Activated CD8-positive, alpha-beta memory T cell treated with anti-CD3 and anti-CD28 coated beads, Interleukin-2, amount 10 ng/mL, durations not matched to agents 7 days and 5 days (primary cell): Measurements from ENCODE around the gene SAMD11. TPM values are rescaled to one million over a fixed set of nuclear protein-coding genes. Genes with fewer than 3 reads are reported as not detected.

Experiments used
- ATAC-seq: fragments of 150-1000 bp; cut with Tn5 transposase; one replicate; pipeline ENCODE4 v1.10.0; 2021; ENCODE audit warnings: moderate library complexity
- CTCF ChIA-PET: fragments of 350-600 bp; sonication (Branson Sonifier 250); formaldehyde crosslinking; loops from one replicate; lab custom pipeline; 2021; ENCODE audit warnings: antibody characterized with exemption; lab: Charles Lee
- DNase-seq: peaks from one replicate; pipeline ENCODE4 v3.0.0-alpha.2; 2020
- H3K27ac Mint-ChIP-seq: one replicate; pipeline ENCODE4 v1.8.0; 2021; ENCODE audit warnings: mild to moderate bottlenecking, mixed read lengths
- H3K27me3 Mint-ChIP-seq: one replicate; pipeline ENCODE4 v1.8.0; 2021; ENCODE audit warnings: mixed read lengths
- H3K36me3 Mint-ChIP-seq: one replicate; pipeline ENCODE4 v1.8.0; 2021; ENCODE audit warnings: mild to moderate bottlenecking, mixed read lengths
- H3K4me1 Mint-ChIP-seq: one replicate; pipeline ENCODE4 v1.8.0; 2021; ENCODE audit warnings: mixed read lengths
- H3K4me3 Mint-ChIP-seq: one replicate; pipeline ENCODE4 v1.8.0; 2021; ENCODE audit warnings: mild to moderate bottlenecking, moderate library complexity, mixed read lengths
- H3K9me3 Mint-ChIP-seq: one replicate; pipeline ENCODE4 v1.8.0; 2022; ENCODE audit warnings: low read depth, mixed read lengths
- total RNA-seq, 2 experiments: library from RNA; stranded (reverse); gene quantifications; one replicate each; pipeline ENCODE4 v1.2.3, GENCODE V29; 2021

SAMD11 gene
- total RNA-seq, 2 experiments from 2014 or later = 0.61 TPM; not detected in 1

- H3K4me3 Mint-ChIP-seq = no peak overlapping the region
Measured at GRCh38 chr1:953524-954320, 30.0 kb downstream of the SAMD11 start.

GRCh38 chr1:954927-955326 is 31.2 kb downstream of the SAMD11 start:
- no peaks in the 10 kb centered on the region for H3K9me3 Mint-ChIP-seq
- DNase-seq = no peak
- ATAC-seq = no peak
- H3K4me3 Mint-ChIP-seq = no peak overlapping the region
- no peaks in the 10 kb centered on the region for H3K27me3 Mint-ChIP-seq
- CTCF ChIA-PET = no interaction called here
- H3K27ac Mint-ChIP-seq = no peak overlapping the region
- peaks cover 26% of the 10 kb centered on the region for H3K36me3 Mint-ChIP-seq
- peaks cover 11% of the 10 kb centered on the region for H3K4me1 Mint-ChIP-seq

More at GRCh38 chr1:953524-954320, 30.0 kb downstream of the SAMD11 start:
- no peaks in the 10 kb centered on the region for H3K9me3 Mint-ChIP-seq
- peaks cover 32% of the 10 kb centered on the region for H3K36me3 Mint-ChIP-seq
- no peak for ATAC-seq
- CTCF ChIA-PET = interaction anchor here (0.6 kb wide), 1 partner anchor 49 kb away, joined by 3 read pairs; no protein-coding TSS in a partner anchor
- no peak overlapping the region for H3K27ac Mint-ChIP-seq
- H3K4me1 Mint-ChIP-seq = peaks cover 9% of the 10 kb centered on the region
- no peaks in the 10 kb centered on the region for H3K27me3 Mint-ChIP-seq
- DNase-seq = no peak

- H3K4me1 Mint-ChIP-seq = peaks cover 11% of the 10 kb centered on the region
- no peak for DNase-seq
- H3K27ac Mint-ChIP-seq = no peak overlapping the region
- ATAC-seq = no peak
- H3K36me3 Mint-ChIP-seq = peaks cover 22% of the 10 kb centered on the region
- CTCF ChIA-PET = no interaction called here
- H3K4me3 Mint-ChIP-seq = no peak overlapping the region
- H3K9me3 Mint-ChIP-seq = no peaks in the 10 kb centered on the region
- H3K27me3 Mint-ChIP-seq = no peaks in the 10 kb centered on the region
Measured at GRCh38 chr1:955474-955873, 31.8 kb downstream of the SAMD11 start.

- CTCF ChIA-PET = no interaction called here
- H3K27me3 Mint-ChIP-seq = no peaks in the 10 kb centered on the region
Measured at GRCh38 chr1:956636-957035, 32.9 kb downstream of the SAMD11 start.

GRCh38 chr1:958823-959730 is 35.4 kb downstream of the SAMD11 start, which contains the start of gene NOC2L:
TSS of gene NOC2L (minus strand) at chr1:959256. CDS start at chr1:959240, 16 bp downstream.
- CTCF ChIA-PET = interaction anchor here (1.4 to 1.9 kb wide), 5 partner anchors 16 to 55 kb away, joined by 3 to 11 read pairs (median 6); no protein-coding TSS in a partner anchor
- Mint-ChIP-seq H3K4me1 (peaks cover 16% of the 10 kb centered on the region), H3K9me3 (no peaks in the 10 kb centered on the region), H3K36me3 (peaks cover 12% of the 10 kb centered on the region), H3K4me3 (peak within 1 kb of the TSS; percentile 81), H3K27ac (peak within 1 kb of the TSS; percentile 67), H3K27me3 (no peaks in the 10 kb centered on the region)
- ATAC-seq = peak; percentile 80
- DNase-seq = peak; percentile 95

More at GRCh38 chr1:956636-957035, 32.9 kb downstream of the SAMD11 start:
- H3K4me3 Mint-ChIP-seq = no peak overlapping the region
- no peak for ATAC-seq
- peaks cover 14% of the 10 kb centered on the region for H3K4me1 Mint-ChIP-seq
- H3K36me3 Mint-ChIP-seq = peaks cover 15% of the 10 kb centered on the region
- no peaks in the 10 kb centered on the region for H3K9me3 Mint-ChIP-seq
- H3K27ac Mint-ChIP-seq = no peak overlapping the region
- no peak for DNase-seq

GRCh38 chr1:959731-960362 is 36.1 kb downstream of the SAMD11 start:
- Mint-ChIP-seq H3K27ac (peak overlapping the region; percentile 56), H3K27me3 (no peaks in the 10 kb centered on the region), H3K9me3 (no peaks in the 10 kb centered on the region), H3K36me3 (peaks cover 9% of the 10 kb centered on the region), H3K4me3 (peak overlapping the region; percentile 81), H3K4me1 (peaks cover 16% of the 10 kb centered on the region)
- CTCF ChIA-PET = interaction anchor here (1.4 to 1.9 kb wide), 5 partner anchors 17 to 55 kb away, joined by 3 to 11 read pairs (median 6); no protein-coding TSS in a partner anchor
- DNase-seq (no peak), ATAC-seq (peak; percentile 13)

GRCh38 chr1:960363-961131 is 36.8 kb downstream of the SAMD11 start, which contains the start of gene KLHL17:
TSS of gene KLHL17 (plus strand) at chr1:960584. CDS start at chr1:960694, 110 bp downstream.
- peak; percentile 87 for DNase-seq
- ATAC-seq = peak; percentile 69
- H3K4me3 Mint-ChIP-seq = peak within 1 kb of the TSS; percentile 81

GRCh38 chr1:961132-961669 is 37.5 kb downstream of the SAMD11 start:
- Mint-ChIP-seq H3K9me3 (no peaks in the 10 kb centered on the region), H3K27me3 (no peaks in the 10 kb centered on the region), H3K27ac (no peak overlapping the region), H3K36me3 (peaks cover 4% of the 10 kb centered on the region), H3K4me3 (peak overlapping the region; percentile 41), H3K4me1 (peaks cover 24% of the 10 kb centered on the region)
- CTCF ChIA-PET = no interaction called here
- DNase-seq = no peak
- ATAC-seq = no peak

More at GRCh38 chr1:960363-961131, 36.8 kb downstream of the SAMD11 start, which contains the start of gene KLHL17:
- Mint-ChIP-seq H3K9me3 (no peaks in the 10 kb centered on the region), H3K27me3 (no peaks in the 10 kb centered on the region), H3K27ac (peak within 1 kb of the TSS; percentile 56), H3K4me1 (peaks cover 18% of the 10 kb centered on the region), H3K36me3 (peaks cover 4% of the 10 kb centered on the region)
- CTCF ChIA-PET = no interaction called here

GRCh38 chr1:962381-963300 is 38.9 kb downstream of the SAMD11 start:
- Mint-ChIP-seq H3K36me3 (peaks cover 2% of the 10 kb centered on the region), H3K4me1 (peaks cover 27% of the 10 kb centered on the region), H3K4me3 (peak overlapping the region; percentile 30), H3K27me3 (no peaks in the 10 kb centered on the region), H3K9me3 (no peaks in the 10 kb centered on the region), H3K27ac (no peak overlapping the region)
- no peak for DNase-seq
- CTCF ChIA-PET = no interaction called here
- ATAC-seq = no peak

- peaks cover 25% of the 10 kb centered on the region for H3K4me1 Mint-ChIP-seq
- ATAC-seq (no peak), DNase-seq (no peak)
- H3K4me3 Mint-ChIP-seq = no peak overlapping the region
- H3K9me3 Mint-ChIP-seq = no peaks in the 10 kb centered on the region
- H3K27me3 Mint-ChIP-seq = peaks cover 1% of the 10 kb centered on the region
- peaks cover 1% of the 10 kb centered on the region for H3K36me3 Mint-ChIP-seq
- CTCF ChIA-PET = interaction anchor here (1.6 kb wide), 1 partner anchor 59 kb away, joined by 3 read pairs; no protein-coding TSS in a partner anchor
- no peak overlapping the region for H3K27ac Mint-ChIP-seq
Measured at GRCh38 chr1:963301-963651, 39.6 kb downstream of the SAMD11 start.
